HL-60 (cell line): ENCODE data around the gene HTD2.
A peak's percentile ranks its signal among the peaks of the same experiment; 100 is the strongest.

Experiments
- DNase-seq, 2 experiments: peaks; one replicate each; pipeline ENCODE4 v3.0.0-alpha.2; 2010 to 2020; ENCODE audit warnings: low read depth in 1 of 2, low spot score in 1 of 2
- H3K27ac ChIP-seq: fragments of 250-450 bp; sonication (Bioruptor Pico); replicated peaks from 2 replicates; pipeline ENCODE4 v1.5.1; 2020; ENCODE audit warnings: mild to moderate bottlenecking, moderate library complexity
- H3K27me3 ChIP-seq: fragments of 250-450 bp; sonication (Bioruptor Pico); 2 replicates; pipeline ENCODE4 v1.5.1; 2021; ENCODE audit warnings: mild to moderate bottlenecking, moderate library complexity; ENCODE audit not compliant: insufficient read depth, poor library complexity, severe bottlenecking
- H3K4me3 ChIP-seq: replicated peaks from 2 replicates; pipeline ENCODE4 v1.5.1; 2011; ENCODE audit warnings: mild to moderate bottlenecking, control low read depth, low read length; ENCODE audit not compliant: insufficient read depth
- CTCF ChIP-seq: IDR thresholded peaks from one replicate; pipeline ENCODE4 v1.5.1; 2011; ENCODE audit warnings: low read length, control low read depth, inconsistent platforms; ENCODE audit not compliant: insufficient read depth
- GABPA ChIP-seq: IDR thresholded peaks from 2 replicates; pipeline ENCODE4 v1.6.1; 2012; ENCODE audit warnings: low read depth
- POLR2AphosphoS5 ChIP-seq: IDR thresholded peaks from 2 replicates; pipeline ENCODE4 v1.6.1; 2012; ENCODE audit warnings: low read depth
- SPI1 ChIP-seq: IDR thresholded peaks from 2 replicates; pipeline ENCODE4 v1.6.1; 2012; ENCODE audit warnings: low read depth, mild to moderate bottlenecking, borderline replicate concordance
- TF ChIP-seq, protein P1 (sequence below): IDR thresholded peaks from 2 replicates; pipeline ENCODE4 v1.6.1; 2012; ENCODE audit warnings: low read depth; ENCODE audit not compliant: insufficient replicate concordance

HTD2 gene

GRCh38 chr3:58334013-58334321 is 27.6 kb downstream of the HTD2 start:
- H3K27ac ChIP-seq = peak overlapping the region; percentile 92

DNA sequence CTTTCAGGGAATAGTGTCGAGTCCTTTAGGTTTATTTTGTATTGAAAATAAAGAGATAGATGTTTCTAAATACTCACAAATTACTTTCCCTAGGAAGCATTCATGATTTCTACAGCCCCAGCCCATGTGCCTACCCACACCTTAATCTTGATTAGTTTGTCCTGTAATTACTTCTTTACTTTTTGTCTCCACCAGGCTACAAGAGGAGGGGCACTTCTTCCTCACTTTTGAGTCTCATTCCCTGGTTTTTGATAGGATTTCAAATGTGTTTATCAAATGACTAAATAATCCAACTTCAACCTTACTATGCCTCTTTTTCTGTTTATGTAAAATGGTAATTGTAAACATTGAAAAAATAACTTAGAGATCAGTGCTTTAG is 28.2 kb downstream of the HTD2 start:
- Histone ChIP-seq H3K4me3 (peak overlapping the region; percentile 59), H3K27me3 (no peaks in the 10 kb centered on the region), H3K27ac (peak overlapping the region; percentile 92)
- DNase-seq = no peak
- TF ChIP-seq SPI1 = no peak
- TF ChIP-seq CTCF = no peak
- TF ChIP-seq GABPA = no peak
- TF ChIP-seq POLR2AphosphoS5 = no peak
- TF ChIP-seq, protein P1, sequence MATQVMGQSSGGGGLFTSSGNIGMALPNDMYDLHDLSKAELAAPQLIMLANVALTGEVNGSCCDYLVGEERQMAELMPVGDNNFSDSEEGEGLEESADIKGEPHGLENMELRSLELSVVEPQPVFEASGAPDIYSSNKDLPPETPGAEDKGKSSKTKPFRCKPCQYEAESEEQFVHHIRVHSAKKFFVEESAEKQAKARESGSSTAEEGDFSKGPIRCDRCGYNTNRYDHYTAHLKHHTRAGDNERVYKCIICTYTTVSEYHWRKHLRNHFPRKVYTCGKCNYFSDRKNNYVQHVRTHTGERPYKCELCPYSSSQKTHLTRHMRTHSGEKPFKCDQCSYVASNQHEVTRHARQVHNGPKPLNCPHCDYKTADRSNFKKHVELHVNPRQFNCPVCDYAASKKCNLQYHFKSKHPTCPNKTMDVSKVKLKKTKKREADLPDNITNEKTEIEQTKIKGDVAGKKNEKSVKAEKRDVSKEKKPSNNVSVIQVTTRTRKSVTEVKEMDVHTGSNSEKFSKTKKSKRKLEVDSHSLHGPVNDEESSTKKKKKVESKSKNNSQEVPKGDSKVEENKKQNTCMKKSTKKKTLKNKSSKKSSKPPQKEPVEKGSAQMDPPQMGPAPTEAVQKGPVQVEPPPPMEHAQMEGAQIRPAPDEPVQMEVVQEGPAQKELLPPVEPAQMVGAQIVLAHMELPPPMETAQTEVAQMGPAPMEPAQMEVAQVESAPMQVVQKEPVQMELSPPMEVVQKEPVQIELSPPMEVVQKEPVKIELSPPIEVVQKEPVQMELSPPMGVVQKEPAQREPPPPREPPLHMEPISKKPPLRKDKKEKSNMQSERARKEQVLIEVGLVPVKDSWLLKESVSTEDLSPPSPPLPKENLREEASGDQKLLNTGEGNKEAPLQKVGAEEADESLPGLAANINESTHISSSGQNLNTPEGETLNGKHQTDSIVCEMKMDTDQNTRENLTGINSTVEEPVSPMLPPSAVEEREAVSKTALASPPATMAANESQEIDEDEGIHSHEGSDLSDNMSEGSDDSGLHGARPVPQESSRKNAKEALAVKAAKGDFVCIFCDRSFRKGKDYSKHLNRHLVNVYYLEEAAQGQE = no peak

More at GRCh38 chr3:58334013-58334321, 27.6 kb downstream of the HTD2 start:
- no peak for DNase-seq
- Histone ChIP-seq H3K27me3 (no peaks in the 10 kb centered on the region), H3K4me3 (peak overlapping the region; percentile 59)
- TF ChIP-seq, protein P1 = no peak
- TF ChIP-seq POLR2AphosphoS5 (no peak), SPI1 (no peak), GABPA (no peak), CTCF (no peak)

GRCh38 chr3:58335652-58335947 is 29.3 kb downstream of the HTD2 start:
- Histone ChIP-seq H3K4me3 (peak overlapping the region; percentile 22), H3K27ac (peak overlapping the region; percentile 92), H3K27me3 (no peaks in the 10 kb centered on the region)
- no peak for TF ChIP-seq CTCF
- TF ChIP-seq GABPA = no peak
- TF ChIP-seq, protein P1 = no peak
- no peak for TF ChIP-seq POLR2AphosphoS5
- TF ChIP-seq SPI1 = no peak
- no peak for DNase-seq
